ENCODE results near the gene RASA4. TPM values are rescaled to one million over a fixed set of nuclear protein-coding genes. Genes with fewer than 3 reads are reported as not detected.
"Not testable (repeated sequence)": the region's sequence is repeated elsewhere in the genome, so short reads cannot be mapped to it uniquely, and the experiment has no call there.

RASA4 gene
- total RNA-seq, 2 donors from 2014 or later, result 7.0 to 8.6 TPM

GRCh38 chr7:102614346-102614697 lies 2.2 kb downstream of the RASA4 start:
- DNase-seq (ENCODE audit: low spot score); H3K9me3 ChIP-seq; H3K36me3 ChIP-seq; H3K4me1 ChIP-seq; H3K27me3 ChIP-seq; H3K27ac ChIP-seq; H3K4me3 ChIP-seq: not testable (repeated sequence)

- H3K27me3 ChIP-seq; H3K27ac ChIP-seq; DNase-seq (ENCODE audit: low spot score); H3K4me1 ChIP-seq; H3K36me3 ChIP-seq; H3K4me3 ChIP-seq; H3K9me3 ChIP-seq: not testable (repeated sequence)
Observed at GRCh38 chr7:102613575-102614345, 2.8 kb downstream of the RASA4 start.

- DNase-seq (ENCODE audit: low spot score); H3K4me3 ChIP-seq; H3K27me3 ChIP-seq; H3K9me3 ChIP-seq; H3K4me1 ChIP-seq; H3K36me3 ChIP-seq: not testable (repeated sequence)
- H3K27ac ChIP-seq, result peak overlapping the region in 1 of 2 donors; percentile 39
Observed at GRCh38 chr7:102611675-102612325, 4.8 kb downstream of the RASA4 start.

GRCh38 chr7:102611013-102611674 lies 5.4 kb downstream of the RASA4 start:
- H3K4me3 ChIP-seq; H3K27me3 ChIP-seq; H3K9me3 ChIP-seq; DNase-seq (ENCODE audit: low spot score); H3K36me3 ChIP-seq; H3K27ac ChIP-seq; H3K4me1 ChIP-seq: not testable (repeated sequence)

- not testable (repeated sequence) for DNase-seq (ENCODE audit: low spot score); H3K27ac ChIP-seq; H3K9me3 ChIP-seq; H3K4me1 ChIP-seq; H3K27me3 ChIP-seq; H3K4me3 ChIP-seq; H3K36me3 ChIP-seq
Observed at GRCh38 chr7:102610441-102610840, 6.1 kb downstream of the RASA4 start.

- not testable (repeated sequence) for H3K9me3 ChIP-seq; H3K27ac ChIP-seq; H3K4me3 ChIP-seq; H3K4me1 ChIP-seq; DNase-seq (ENCODE audit: low spot score); H3K36me3 ChIP-seq; H3K27me3 ChIP-seq
Observed at GRCh38 chr7:102609734-102610133, 6.8 kb downstream of the RASA4 start.

- not testable (repeated sequence) for H3K4me1 ChIP-seq; DNase-seq (ENCODE audit: low spot score); H3K9me3 ChIP-seq; H3K36me3 ChIP-seq; H3K27me3 ChIP-seq; H3K4me3 ChIP-seq; H3K27ac ChIP-seq
Observed at GRCh38 chr7:102606848-102607247, 9.7 kb downstream of the RASA4 start.

GRCh38 chr7:102604431-102605145 lies 12.0 kb downstream of the RASA4 start:
- H3K9me3 ChIP-seq; H3K27me3 ChIP-seq; H3K36me3 ChIP-seq; DNase-seq (ENCODE audit: low spot score); H3K27ac ChIP-seq; H3K4me1 ChIP-seq; H3K4me3 ChIP-seq: not testable (repeated sequence)

- not testable (repeated sequence) for H3K4me1 ChIP-seq; H3K9me3 ChIP-seq; H3K36me3 ChIP-seq; H3K4me3 ChIP-seq; H3K27ac ChIP-seq; H3K27me3 ChIP-seq; DNase-seq (ENCODE audit: low spot score)
Observed at GRCh38 chr7:102602317-102602716, 14.2 kb downstream of the RASA4 start.

- not testable (repeated sequence) for H3K36me3 ChIP-seq; H3K9me3 ChIP-seq; H3K4me3 ChIP-seq; DNase-seq (ENCODE audit: low spot score); H3K27me3 ChIP-seq; H3K27ac ChIP-seq; H3K4me1 ChIP-seq
Observed at GRCh38 chr7:102599699-102600098, 16.9 kb downstream of the RASA4 start.

GRCh38 chr7:102596036-102596435 lies 20.5 kb downstream of the RASA4 start:
- not testable (repeated sequence) for DNase-seq (ENCODE audit: low spot score)

GRCh38 chr7:102593637-102594334 lies 22.8 kb downstream of the RASA4 start:
- not testable (repeated sequence) for H3K4me3 ChIP-seq; H3K9me3 ChIP-seq; H3K27me3 ChIP-seq; H3K4me1 ChIP-seq; DNase-seq (ENCODE audit: low spot score); H3K36me3 ChIP-seq; H3K27ac ChIP-seq

More at GRCh38 chr7:102596036-102596435, 20.5 kb downstream of the RASA4 start:
- H3K27me3 ChIP-seq, H3K4me1 ChIP-seq, H3K9me3 ChIP-seq, H3K36me3 ChIP-seq, H3K4me3 ChIP-seq, H3K27ac ChIP-seq: not testable (repeated sequence)

- not testable (repeated sequence) for H3K4me3 ChIP-seq, H3K27ac ChIP-seq, H3K36me3 ChIP-seq, H3K4me1 ChIP-seq, H3K27me3 ChIP-seq, H3K9me3 ChIP-seq
- DNase-seq (ENCODE audit: low spot score), result peak; percentile 59
Observed at GRCh38 chr7:102592477-102593019, 24.0 kb downstream of the RASA4 start.

GRCh38 chr7:102589857-102590256 lies 26.7 kb downstream of the RASA4 start:
- not testable (repeated sequence) for H3K36me3 ChIP-seq; H3K27me3 ChIP-seq; H3K27ac ChIP-seq; H3K4me1 ChIP-seq; H3K4me3 ChIP-seq; H3K9me3 ChIP-seq; DNase-seq (ENCODE audit: low spot score)
